Neural progenitor cell (in vitro differentiated cells): ENCODE data around the gene DLGAP5. TPM values are rescaled to one million over a fixed set of nuclear protein-coding genes. Genes with fewer than 3 reads are reported as not detected.

Experiments used
- DNase-seq: peaks from one replicate; pipeline ENCODE4 v3.0.0-alpha.2; 2016; ENCODE audit warnings: low spot score
- H2AFZ ChIP-seq: fragments of 200-600 bp; sonication (generic); replicated peaks from 2 replicates; pipeline ENCODE4 v1.6.1; 2016; ENCODE audit warnings: antibody characterized with exemption
- H3F3A ChIP-seq: fragments of 200-600 bp; sonication (generic); 2 replicates; pipeline ENCODE4 v1.6.1; 2016; ENCODE audit warnings: antibody characterized with exemption, low read depth
- H3K27ac ChIP-seq: fragments of 200-600 bp; sonication (generic); 2 replicates; pipeline ENCODE4 v1.5.1; 2016; ENCODE audit warnings: mild to moderate bottlenecking
- H3K27me3 ChIP-seq: fragments of 200-600 bp; sonication (generic); 2 replicates; pipeline ENCODE4 v1.6.1; 2016; ENCODE audit warnings: mild to moderate bottlenecking, moderate library complexity
- H3K36me3 ChIP-seq: fragments of 200-600 bp; sonication (generic); 2 replicates; pipeline ENCODE4 v1.5.1; 2016
- H3K4me1 ChIP-seq: fragments of 200-600 bp; sonication (generic); 2 replicates; pipeline ENCODE4 v1.6.1; 2016; ENCODE audit warnings: mixed run types
- H3K4me2 ChIP-seq: fragments of 200-600 bp; sonication (generic); 2 replicates; pipeline ENCODE4 v1.6.1; 2016
- H3K4me3 ChIP-seq: fragments of 200-600 bp; sonication (generic); 2 replicates; pipeline ENCODE4 v1.5.1; 2016
- H3K79me2 ChIP-seq: fragments of 200-600 bp; sonication (generic); 2 replicates; pipeline ENCODE4 v1.6.1; 2016; ENCODE audit warnings: low read depth
- H3K9ac ChIP-seq: fragments of 200-600 bp; sonication (generic); 2 replicates; pipeline ENCODE4 v1.6.1; 2016
- H3K9me3 ChIP-seq: fragments of 200-600 bp; sonication (generic); 2 replicates; pipeline ENCODE4 v1.5.1; 2016; ENCODE audit warnings: low read depth
- H4K20me1 ChIP-seq: fragments of 200-600 bp; sonication (generic); 2 replicates; pipeline ENCODE4 v1.6.1; 2016; ENCODE audit warnings: low read depth
- H3K27ac Mint-ChIP-seq: 3 replicates; pipeline ENCODE4 v1.8.0; 2021; ENCODE audit warnings: mixed read lengths
- H3K27me3 Mint-ChIP-seq: 2 replicates; pipeline ENCODE4 v1.8.0; 2022; ENCODE audit warnings: low read depth, mild to moderate bottlenecking, inconsistent platforms, moderate library complexity, mixed read lengths; ENCODE audit not compliant: insufficient read depth
- H3K36me3 Mint-ChIP-seq: 3 replicates; pipeline ENCODE4 v1.8.0; 2021; ENCODE audit warnings: mixed read lengths
- H3K4me1 Mint-ChIP-seq: 3 replicates; pipeline ENCODE4 v1.8.0; 2021; ENCODE audit warnings: mixed read lengths
- H3K4me3 Mint-ChIP-seq: 3 replicates; pipeline ENCODE4 v1.8.0; 2021; ENCODE audit warnings: mild to moderate bottlenecking, moderate library complexity, mixed read lengths
- H3K9me3 Mint-ChIP-seq: 3 replicates; pipeline ENCODE4 v1.8.0; 2020; ENCODE audit warnings: mixed read lengths
- EZH2 ChIP-seq: fragments of 200-600 bp; sonication (generic); IDR thresholded peaks from 2 replicates; pipeline ENCODE4 v1.6.1; 2017; ENCODE audit warnings: antibody characterized with exemption, mild to moderate bottlenecking, moderate library complexity
- EZH2phosphoT487 ChIP-seq: fragments of 200-600 bp; sonication (generic); IDR thresholded peaks from 2 replicates; pipeline ENCODE4 v1.6.1; 2017; ENCODE audit warnings: antibody characterized with exemption
- total RNA-seq: library from RNA; depleted of rRNA; stranded (reverse); fragments of >200 nt; gene quantifications from 2 replicates; pipeline ENCODE4 v1.2.3, GENCODE V29; 2015; ENCODE audit warnings: low replicate concordance
- TF ChIP-seq, protein P1 (sequence below): fragments of 200-600 bp; sonication (generic); IDR thresholded peaks from 2 replicates; pipeline ENCODE4 v1.5.1; 2017; ENCODE audit warnings: antibody characterized with exemption, mild to moderate bottlenecking

Gene DLGAP5
- total RNA-seq, 1 donor from 2014 or later: 313 TPM

DNA sequence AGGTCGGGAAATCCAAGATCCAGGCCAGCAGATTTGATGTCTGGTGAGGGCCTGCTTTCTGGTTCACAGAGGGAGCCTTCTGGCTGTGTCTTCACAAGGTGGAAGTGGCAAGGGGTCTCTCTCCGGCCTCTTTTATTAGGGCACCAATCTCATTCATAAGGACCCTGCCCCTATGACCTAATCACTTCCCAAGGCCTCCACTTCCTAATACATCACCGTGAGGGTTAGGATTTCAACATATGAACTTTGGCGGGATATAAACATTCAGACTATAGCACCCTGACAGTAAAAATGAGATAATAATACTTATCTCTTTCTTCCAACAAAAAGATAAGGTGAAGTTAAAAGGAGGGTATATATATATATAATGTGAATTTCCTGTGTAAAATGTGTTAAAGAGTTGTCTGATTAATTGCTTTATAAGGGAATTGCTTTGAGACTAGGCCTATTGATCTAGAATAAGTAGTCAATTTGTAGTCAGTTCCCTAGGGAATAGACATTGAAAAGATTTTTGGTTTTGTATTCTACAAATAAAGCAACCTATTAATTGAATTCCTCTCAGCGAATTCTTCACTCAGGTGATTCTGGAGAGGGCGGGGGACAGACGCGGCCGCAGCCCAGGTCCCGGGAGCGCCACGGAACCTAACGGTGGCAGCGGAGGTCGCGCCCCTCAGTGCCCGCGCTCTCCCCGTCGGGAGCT is 62.8 kb downstream of the DLGAP5 start:
- H3K27me3 ChIP-seq: peaks cover 59% of the 10 kb centered on the region
- peak overlapping the region; percentile 96 for H3K4me2 ChIP-seq
- peaks cover 13% of the 10 kb centered on the region for H3K4me1 ChIP-seq
- TF ChIP-seq EZH2 (peak; percentile 23), EZH2phosphoT487 (peak; percentile 38)
- TF ChIP-seq, protein P1, sequence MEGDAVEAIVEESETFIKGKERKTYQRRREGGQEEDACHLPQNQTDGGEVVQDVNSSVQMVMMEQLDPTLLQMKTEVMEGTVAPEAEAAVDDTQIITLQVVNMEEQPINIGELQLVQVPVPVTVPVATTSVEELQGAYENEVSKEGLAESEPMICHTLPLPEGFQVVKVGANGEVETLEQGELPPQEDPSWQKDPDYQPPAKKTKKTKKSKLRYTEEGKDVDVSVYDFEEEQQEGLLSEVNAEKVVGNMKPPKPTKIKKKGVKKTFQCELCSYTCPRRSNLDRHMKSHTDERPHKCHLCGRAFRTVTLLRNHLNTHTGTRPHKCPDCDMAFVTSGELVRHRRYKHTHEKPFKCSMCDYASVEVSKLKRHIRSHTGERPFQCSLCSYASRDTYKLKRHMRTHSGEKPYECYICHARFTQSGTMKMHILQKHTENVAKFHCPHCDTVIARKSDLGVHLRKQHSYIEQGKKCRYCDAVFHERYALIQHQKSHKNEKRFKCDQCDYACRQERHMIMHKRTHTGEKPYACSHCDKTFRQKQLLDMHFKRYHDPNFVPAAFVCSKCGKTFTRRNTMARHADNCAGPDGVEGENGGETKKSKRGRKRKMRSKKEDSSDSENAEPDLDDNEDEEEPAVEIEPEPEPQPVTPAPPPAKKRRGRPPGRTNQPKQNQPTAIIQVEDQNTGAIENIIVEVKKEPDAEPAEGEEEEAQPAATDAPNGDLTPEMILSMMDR: no peak
- Mint-ChIP-seq H3K4me3 (peak overlapping the region; percentile 82), H3K36me3 (peaks cover 2% of the 10 kb centered on the region), H3K4me1 (peaks cover 38% of the 10 kb centered on the region), H3K27ac (no peak overlapping the region), H3K27me3 (peaks cover 36% of the 10 kb centered on the region), H3K9me3 (no peaks in the 10 kb centered on the region)
- DNase-seq: no peak
- H3K9me3 ChIP-seq: no peaks in the 10 kb centered on the region
- peaks cover 6% of the 10 kb centered on the region for H4K20me1 ChIP-seq
- H3K79me2 ChIP-seq: no peaks in the 10 kb centered on the region
- no peak overlapping the region for H3K9ac ChIP-seq
- peak overlapping the region; percentile 86 for H2AFZ ChIP-seq
- no peaks in the 10 kb centered on the region for H3K36me3 ChIP-seq
- H3F3A ChIP-seq: peaks cover 17% of the 10 kb centered on the region
- H3K27ac ChIP-seq: no peak overlapping the region
- H3K4me3 ChIP-seq: peak overlapping the region; percentile 66

DNA sequence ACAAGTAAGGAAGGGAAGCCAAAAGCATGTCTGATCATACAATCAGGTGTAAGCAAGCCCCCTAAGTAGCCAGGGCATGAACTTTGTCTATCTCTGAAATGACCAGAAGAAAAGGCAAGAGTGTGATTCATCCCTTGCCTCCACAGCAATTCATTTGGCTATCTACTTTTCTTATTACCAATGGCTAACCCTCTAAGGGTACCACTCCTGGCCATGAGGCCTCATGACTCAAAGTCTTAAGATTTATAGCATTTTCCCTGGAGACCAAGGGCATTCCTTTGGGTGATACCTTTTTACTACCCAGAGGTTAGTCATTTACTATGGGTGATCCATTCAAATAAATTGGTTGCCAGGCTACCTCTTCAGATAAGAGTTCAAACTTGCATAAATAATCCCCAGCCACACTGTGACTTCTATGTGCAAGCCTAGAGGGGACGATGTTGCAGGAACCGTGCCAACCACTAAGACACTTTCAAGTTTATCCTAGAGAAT is 63.9 kb downstream of the DLGAP5 start:
- Mint-ChIP-seq H3K36me3 (peaks cover 2% of the 10 kb centered on the region), H3K4me3 (no peak overlapping the region)
- H3K4me3 ChIP-seq: no peak overlapping the region

DNA sequence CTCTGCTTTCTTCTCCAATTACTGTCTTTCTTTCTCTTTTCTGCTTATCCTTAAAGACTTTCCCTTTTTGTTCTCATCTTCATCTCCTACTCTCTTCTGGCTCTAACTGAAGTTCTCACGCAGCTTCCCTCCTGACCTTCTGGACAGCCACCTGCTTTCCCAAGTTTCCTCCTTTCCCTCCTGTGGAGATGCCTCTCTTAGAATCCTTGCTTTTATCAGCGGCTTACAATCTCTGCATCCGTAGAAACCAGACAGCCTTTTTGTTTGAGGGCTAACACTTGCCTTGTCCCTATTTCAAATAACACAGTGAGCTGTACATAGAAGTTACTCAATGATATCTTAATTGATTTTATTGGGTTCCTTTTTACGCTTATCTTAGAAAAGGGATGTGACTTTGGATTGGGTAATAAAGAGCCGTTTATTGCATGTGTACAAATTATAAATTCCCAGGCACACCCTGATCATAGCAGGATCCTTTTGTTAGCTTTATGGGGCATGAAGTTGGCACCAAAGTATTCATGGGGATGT is 64.4 kb downstream of the DLGAP5 start:
- H3K4me3 Mint-ChIP-seq: peak overlapping the region; percentile 24
- no peak overlapping the region for H3K9ac ChIP-seq
- H3K27ac Mint-ChIP-seq: no peak overlapping the region
- no peaks in the 10 kb centered on the region for H3K79me2 ChIP-seq
- TF ChIP-seq EZH2: no peak
- no peak for TF ChIP-seq EZH2phosphoT487
- TF ChIP-seq, protein P1: no peak
- H2AFZ ChIP-seq: no peak overlapping the region
- no peaks in the 10 kb centered on the region for H3K36me3 ChIP-seq
- peaks cover 38% of the 10 kb centered on the region for H3K27me3 Mint-ChIP-seq
- peaks cover 54% of the 10 kb centered on the region for H3K4me1 Mint-ChIP-seq
- peak; percentile 49 for DNase-seq
- H3F3A ChIP-seq: peaks cover 17% of the 10 kb centered on the region
- H3K27ac ChIP-seq: no peak overlapping the region
- no peaks in the 10 kb centered on the region for H3K9me3 ChIP-seq
- H3K27me3 ChIP-seq: peaks cover 56% of the 10 kb centered on the region
- H3K9me3 Mint-ChIP-seq: no peaks in the 10 kb centered on the region
- H3K4me3 ChIP-seq: no peak overlapping the region
- H4K20me1 ChIP-seq: peaks cover 6% of the 10 kb centered on the region
- peaks cover 2% of the 10 kb centered on the region for H3K36me3 Mint-ChIP-seq
- peaks cover 21% of the 10 kb centered on the region for H3K4me1 ChIP-seq
- H3K4me2 ChIP-seq: no peak overlapping the region

More for the DNA sequence above, 63.9 kb downstream of the DLGAP5 start:
- Histone ChIP-seq H3K79me2 (no peaks in the 10 kb centered on the region), H3K9me3 (no peaks in the 10 kb centered on the region), H4K20me1 (peaks cover 6% of the 10 kb centered on the region), H3K4me1 (peaks cover 16% of the 10 kb centered on the region), H2AFZ (no peak overlapping the region), H3K27ac (no peak overlapping the region), H3K36me3 (no peaks in the 10 kb centered on the region), H3K9ac (no peak overlapping the region), H3K27me3 (peaks cover 59% of the 10 kb centered on the region), H3K4me2 (no peak overlapping the region), H3F3A (peaks cover 17% of the 10 kb centered on the region)
- no peak for DNase-seq
- TF ChIP-seq EZH2 (no peak), EZH2phosphoT487 (no peak)
- TF ChIP-seq, protein P1: no peak
- H3K27ac Mint-ChIP-seq: no peak overlapping the region
- H3K9me3 Mint-ChIP-seq: no peaks in the 10 kb centered on the region
- peaks cover 48% of the 10 kb centered on the region for H3K4me1 Mint-ChIP-seq
- H3K27me3 Mint-ChIP-seq: peaks cover 34% of the 10 kb centered on the region
